ENCODE measurements around the gene AKT1S1. TPM values are rescaled to one million over a fixed set of nuclear protein-coding genes. Genes with fewer than 3 reads are reported as not detected.

The AKT1S1 gene
- total RNA-seq, 2 experiments from 2014 or later: 7.3 to 19.8 TPM

GRCh38 chr19:49895566-49896297 lies 18.6 kb upstream of the AKT1S1 start:
- H3K36me3 ChIP-seq (ENCODE audit: insufficient read depth, low read length): no peaks in the 10 kb centered on the region
- H4K20me1 ChIP-seq (ENCODE audit: insufficient read depth, low read length): no peaks in the 10 kb centered on the region
- H3K9me2 ChIP-seq (ENCODE audit: insufficient read depth, low read length): no peaks in the 10 kb centered on the region
- no peak for TF ChIP-seq EZH2phosphoT487 (IDR thresholded peaks at IDR 0.05; ENCODE audit: borderline replicate concordance, low read depth, low read length)
- no peak for TF ChIP-seq CTCF (conservative IDR thresholded peaks at IDR 0.05; ENCODE audit: low read length)
- peak overlapping the region; percentile 96 for H3K4me2 ChIP-seq (ENCODE audit: low read length)
- H3K4me3 ChIP-seq (ENCODE audit: low read depth, low read length, poor library complexity, severe bottlenecking): no peak overlapping the region
- peak overlapping the region; percentile 66 for H3K27ac ChIP-seq (ENCODE audit: low read depth, low read length, poor library complexity, severe bottlenecking)
- no peaks in the 10 kb centered on the region for H3K9me3 ChIP-seq (ENCODE audit: low read length)
- H2AFZ ChIP-seq (ENCODE audit: low read length): no peak overlapping the region
- BruUV-seq (replicated peaks): no TSS peak
- intact Hi-C loops (cut with micrococcal nuclease; ENCODE audit: unreplicated experiment): no loop called here
- ChIA-PET CTCF (ENCODE audit: unreplicated experiment) (no interaction called here), POLR2A (interaction anchor here (0.6 to 1.2 kb wide), 2 partner anchors 19 to 33 kb away, joined by 3 to 4 read pairs; partner anchors contain the start of genes AKT1S1 and ATF5)
- H3K4me1 ChIP-seq (ENCODE audit: insufficient read depth, low read length, poor library complexity, severe bottlenecking): peaks cover 46% of the 10 kb centered on the region
- no peak for DNase-seq (ENCODE audit: low spot score)
- no peaks in the 10 kb centered on the region for H3K79me2 ChIP-seq (ENCODE audit: insufficient read depth, low read depth, low read length)

GRCh38 chr19:49894879-49895565 lies 17.9 kb upstream of the AKT1S1 start:
- Histone ChIP-seq H3K27ac (ENCODE audit: low read depth, low read length, poor library complexity, severe bottlenecking) (no peak overlapping the region), H3K36me3 (ENCODE audit: insufficient read depth, low read length) (no peaks in the 10 kb centered on the region), H3K4me1 (ENCODE audit: insufficient read depth, low read length, poor library complexity, severe bottlenecking) (peaks cover 43% of the 10 kb centered on the region), H3K9me3 (ENCODE audit: low read length) (no peaks in the 10 kb centered on the region), H3K9me2 (ENCODE audit: insufficient read depth, low read length) (no peaks in the 10 kb centered on the region), H3K4me2 (ENCODE audit: low read length) (no peak overlapping the region), H3K79me2 (ENCODE audit: insufficient read depth, low read depth, low read length) (no peaks in the 10 kb centered on the region), H3K4me3 (ENCODE audit: low read depth, low read length, poor library complexity, severe bottlenecking) (no peak overlapping the region), H2AFZ (ENCODE audit: low read length) (no peak overlapping the region), H4K20me1 (ENCODE audit: insufficient read depth, low read length) (no peaks in the 10 kb centered on the region)
- ChIA-PET CTCF (ENCODE audit: unreplicated experiment) (no interaction called here), POLR2A (interaction anchor here (0.6 kb wide), 1 partner anchor 18 kb away, joined by 3 read pairs; the partner anchor contains the start of gene AKT1S1)
- no peak for TF ChIP-seq EZH2phosphoT487 (IDR thresholded peaks at IDR 0.05; ENCODE audit: borderline replicate concordance, low read depth, low read length)
- no peak for TF ChIP-seq CTCF (conservative IDR thresholded peaks at IDR 0.05; ENCODE audit: low read length)
- intact Hi-C loops (cut with micrococcal nuclease; ENCODE audit: unreplicated experiment): no loop called here
- DNase-seq (ENCODE audit: low spot score): no peak
- BruUV-seq (replicated peaks): no TSS peak
